GM19467 (cell line): ENCODE data around the gene TMEM37.

ENCODE experiments used
- ATAC-seq: cut with Tn5 transposase; IDR thresholded peaks from one replicate; pipeline ENCODE4 v1.9.1; 2021; ENCODE audit warnings: mild to moderate bottlenecking, moderate library complexity; ENCODE audit not compliant: unreplicated experiment

The TMEM37 gene

DNA sequence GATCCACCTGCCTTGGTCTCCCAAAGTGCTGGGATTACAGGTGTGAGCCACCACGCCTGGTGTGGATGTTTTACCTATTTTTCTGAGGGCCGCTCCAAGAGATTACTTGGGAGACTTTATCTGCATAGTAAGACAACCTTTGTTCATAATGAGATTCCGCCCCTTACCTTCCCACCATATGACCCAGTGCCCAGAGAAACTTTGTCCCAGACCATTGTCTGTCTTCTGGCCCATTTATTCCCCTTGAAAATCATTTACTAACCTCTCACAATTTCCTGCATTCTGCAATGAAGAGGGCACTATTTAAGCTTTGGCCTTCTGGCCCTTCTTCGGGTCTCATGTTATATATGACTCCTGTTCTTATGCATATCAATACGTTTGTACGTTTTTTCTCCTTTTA, 13.7 kb upstream of the TMEM37 start:
- ATAC-seq = no peak

DNA sequence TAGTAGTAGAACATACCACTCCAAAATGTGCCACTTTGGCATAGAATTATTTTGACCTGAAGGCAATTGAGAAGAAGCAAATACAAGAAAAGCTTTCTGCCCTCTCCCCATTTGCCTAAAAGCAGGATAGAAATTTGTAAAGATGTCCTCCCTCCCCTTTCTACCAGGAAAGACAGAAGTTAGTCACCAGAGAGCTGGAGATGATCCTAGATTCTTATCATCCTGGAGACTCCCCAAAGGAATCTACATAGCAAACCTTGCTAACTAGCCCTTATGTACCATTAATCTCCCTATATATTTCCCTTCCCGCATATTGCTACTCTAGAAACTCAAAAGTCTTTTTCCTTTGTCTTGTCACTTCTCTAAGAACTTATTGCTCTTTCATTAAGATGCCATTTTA, 12.6 kb upstream of the TMEM37 start:
- no peak for ATAC-seq

DNA sequence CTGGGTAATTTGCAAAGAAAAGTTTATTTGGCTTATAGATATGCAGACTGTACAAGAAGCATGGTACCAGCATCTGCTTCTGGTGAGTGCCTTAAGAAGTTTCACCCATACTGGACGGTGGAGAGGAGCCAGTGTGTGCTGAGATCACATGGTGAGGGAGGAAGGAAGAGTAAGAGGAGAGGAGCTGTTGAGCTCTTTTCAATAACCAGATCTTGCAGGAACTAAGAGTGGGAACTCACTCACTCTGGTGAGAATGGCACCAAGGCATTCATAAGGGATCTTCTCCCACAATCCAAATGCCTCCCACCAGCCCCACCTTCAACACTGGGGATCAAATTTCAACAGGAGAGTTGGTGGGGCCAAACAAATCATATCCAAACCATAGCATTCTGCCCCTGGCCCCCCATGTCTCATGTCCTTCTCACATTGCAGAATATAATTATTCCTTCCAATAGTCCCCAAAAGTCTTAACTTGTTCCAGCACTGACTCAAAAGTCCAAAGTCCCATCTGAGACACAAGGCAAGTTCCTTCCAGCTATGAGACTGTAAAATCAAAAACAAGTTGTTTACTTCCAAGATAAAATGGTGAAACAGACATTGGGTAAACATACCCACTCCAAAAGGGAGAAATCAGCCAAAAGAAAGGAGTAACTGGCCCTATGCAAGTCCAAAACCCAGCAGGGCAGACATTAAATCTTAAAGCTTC, 11.7 kb upstream of the TMEM37 start:
- ATAC-seq = no peak

DNA sequence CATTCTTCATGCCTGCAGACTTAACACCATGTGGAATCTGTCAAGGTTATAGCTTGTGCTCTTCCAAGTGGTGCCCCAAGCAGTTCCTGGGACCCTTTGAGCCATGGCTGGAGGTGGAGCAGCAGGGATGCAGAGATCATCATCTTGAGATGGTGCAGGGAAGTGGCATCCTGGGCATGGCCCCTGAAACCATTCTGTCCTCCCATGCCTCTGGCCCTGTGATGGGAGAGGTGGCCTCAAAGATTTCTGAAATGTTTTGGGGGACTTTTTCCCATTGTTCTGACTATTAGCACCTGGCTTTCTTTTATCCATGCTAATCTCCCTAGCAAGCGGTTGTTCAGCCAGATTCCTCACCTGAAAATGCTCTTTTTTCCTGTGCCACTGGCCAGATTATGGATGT, 10.3 kb upstream of the TMEM37 start:
- no peak for ATAC-seq

DNA sequence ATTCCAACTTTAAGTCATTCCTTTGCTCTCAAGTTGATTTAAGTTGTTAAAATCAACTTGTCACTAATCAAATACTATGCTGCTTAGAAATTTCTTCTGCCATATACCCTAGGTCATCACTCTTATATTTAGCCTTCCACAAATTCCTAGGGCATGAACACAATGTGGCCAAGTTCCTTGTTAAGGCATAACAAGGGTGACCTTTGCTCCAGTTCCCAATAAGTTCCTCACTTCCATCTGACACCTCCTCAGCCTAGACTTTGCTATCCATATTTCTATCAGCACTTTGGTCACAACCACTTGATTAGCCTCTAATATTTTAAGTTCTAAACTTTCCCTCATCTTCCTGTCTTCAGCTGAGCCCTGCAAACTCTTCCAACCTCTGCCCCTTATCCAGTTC, 9.9 kb upstream of the TMEM37 start:
- ATAC-seq = no peak

DNA sequence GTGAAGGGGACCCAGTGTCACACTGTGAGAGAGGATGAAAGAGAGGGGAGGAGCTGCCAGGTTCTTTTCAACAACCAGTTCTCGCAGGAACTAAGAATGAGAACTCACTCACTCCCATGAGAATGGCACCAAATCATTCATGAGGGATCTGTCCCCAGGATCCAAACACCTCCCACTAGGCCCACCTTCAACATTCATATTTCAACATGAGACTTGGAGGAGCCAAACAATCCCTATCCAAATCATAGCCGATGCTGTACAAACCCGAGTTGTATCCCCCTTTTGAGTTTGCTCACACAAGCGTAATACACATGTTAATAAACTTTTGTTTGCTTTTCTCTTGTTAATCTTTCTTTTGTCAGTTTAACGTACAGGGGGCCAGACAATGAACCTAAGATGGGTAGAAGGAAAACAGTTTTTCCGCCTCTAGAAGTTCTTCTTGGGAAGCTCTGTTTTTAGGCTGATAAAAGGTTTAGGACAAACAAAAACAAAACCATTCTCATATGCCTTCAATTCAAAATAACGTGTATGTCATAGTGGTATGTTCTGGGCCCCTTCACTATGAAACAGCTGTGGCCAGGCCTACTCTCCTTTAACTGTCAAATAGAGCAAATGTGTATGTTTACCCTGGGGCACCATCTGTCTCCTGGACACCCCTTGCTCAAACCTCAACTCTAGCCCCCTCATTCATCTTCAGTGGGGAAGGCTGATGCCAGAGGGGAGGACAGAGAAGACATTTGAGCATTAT, 9.1 kb upstream of the TMEM37 start:
- ATAC-seq = no peak

DNA sequence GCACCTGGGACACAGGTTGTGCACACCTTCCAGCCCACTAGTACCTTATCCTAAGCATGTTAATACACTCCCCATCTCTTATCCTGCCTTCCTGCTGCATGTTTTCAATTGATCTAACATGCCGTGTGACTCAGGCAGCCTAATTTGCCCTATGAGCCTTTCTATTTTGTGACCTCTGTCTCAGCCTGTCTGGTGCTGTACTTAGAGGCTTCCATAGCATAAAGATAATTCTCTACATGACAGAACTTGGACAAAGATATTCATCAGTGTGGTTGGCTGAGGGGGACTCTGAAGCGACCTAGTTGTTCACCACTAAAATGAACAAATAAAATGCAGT, 8.6 kb upstream of the TMEM37 start:
- no peak for ATAC-seq

DNA sequence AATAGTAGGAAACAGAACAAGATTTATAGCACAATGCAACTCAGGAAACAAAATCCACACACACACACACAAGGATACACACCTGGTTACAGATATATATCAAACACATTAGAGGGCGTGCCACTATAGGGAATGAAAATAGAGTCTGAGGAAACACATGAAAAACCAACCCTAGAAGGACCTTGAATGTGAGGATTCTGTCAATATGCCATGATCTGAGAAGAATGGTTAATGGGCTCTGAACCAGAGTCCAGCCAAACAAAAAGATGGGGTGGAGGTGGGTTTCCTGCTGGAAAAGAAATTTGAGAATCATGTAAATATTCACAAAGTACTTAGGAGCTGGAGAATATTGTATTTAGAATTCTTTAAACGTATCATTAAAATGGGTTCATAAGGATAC, 7.8 kb upstream of the TMEM37 start:
- ATAC-seq = no peak

DNA sequence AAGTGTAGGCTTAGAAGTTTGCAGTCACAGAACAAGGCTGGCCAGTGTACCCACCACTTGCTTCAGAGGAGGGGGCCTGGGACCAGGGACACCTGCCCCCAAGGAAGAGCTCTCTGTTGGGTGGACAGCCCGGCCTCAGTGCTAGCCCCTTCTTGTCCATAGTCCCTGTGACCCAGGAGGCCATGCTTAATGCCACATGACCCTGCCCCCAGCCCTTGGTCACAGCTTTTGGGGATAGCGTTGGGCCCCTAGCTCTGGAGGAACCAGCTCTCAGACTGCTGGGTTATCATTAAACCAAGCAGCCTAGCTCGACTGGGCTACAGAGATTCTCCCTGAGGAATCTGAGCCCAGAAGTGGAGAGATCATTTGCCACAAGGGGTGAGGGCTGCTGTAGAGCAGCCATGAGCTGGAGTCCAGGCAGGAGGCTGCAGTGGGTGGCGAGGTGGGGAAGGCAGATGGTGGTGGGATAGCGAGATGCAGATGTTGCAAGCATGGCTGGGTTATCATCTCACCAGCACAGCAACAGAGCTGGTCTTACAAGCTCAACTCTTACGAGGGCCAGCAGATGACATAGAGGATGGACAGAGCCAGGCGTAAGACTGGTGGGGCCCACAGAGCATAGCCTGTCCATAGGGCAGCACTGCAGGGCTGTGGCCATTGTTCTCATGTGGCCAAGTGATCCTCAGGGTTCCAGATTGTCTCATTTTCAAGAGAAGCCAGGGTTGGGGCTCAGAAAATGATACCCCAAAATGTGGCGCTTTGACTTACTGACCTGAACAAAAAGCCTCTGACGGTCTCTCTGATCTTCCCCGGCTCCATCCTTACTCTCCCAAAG, 7.2 kb upstream of the TMEM37 start:
- ATAC-seq = no peak

DNA sequence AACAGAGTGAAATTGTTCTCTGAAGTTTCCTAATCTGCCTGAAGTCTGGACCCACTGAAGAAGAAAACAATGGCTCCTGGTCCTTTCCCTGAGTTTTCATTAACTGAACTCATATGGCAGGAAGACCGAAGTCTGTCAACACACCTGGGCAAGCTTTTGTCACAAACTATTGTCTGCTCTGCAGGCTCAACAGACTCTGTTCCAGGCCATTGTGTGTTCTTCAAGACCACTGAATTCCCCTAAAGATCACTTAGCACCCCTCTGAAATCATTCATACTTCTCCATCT, 6.6 kb upstream of the TMEM37 start:
- no peak for ATAC-seq

DNA sequence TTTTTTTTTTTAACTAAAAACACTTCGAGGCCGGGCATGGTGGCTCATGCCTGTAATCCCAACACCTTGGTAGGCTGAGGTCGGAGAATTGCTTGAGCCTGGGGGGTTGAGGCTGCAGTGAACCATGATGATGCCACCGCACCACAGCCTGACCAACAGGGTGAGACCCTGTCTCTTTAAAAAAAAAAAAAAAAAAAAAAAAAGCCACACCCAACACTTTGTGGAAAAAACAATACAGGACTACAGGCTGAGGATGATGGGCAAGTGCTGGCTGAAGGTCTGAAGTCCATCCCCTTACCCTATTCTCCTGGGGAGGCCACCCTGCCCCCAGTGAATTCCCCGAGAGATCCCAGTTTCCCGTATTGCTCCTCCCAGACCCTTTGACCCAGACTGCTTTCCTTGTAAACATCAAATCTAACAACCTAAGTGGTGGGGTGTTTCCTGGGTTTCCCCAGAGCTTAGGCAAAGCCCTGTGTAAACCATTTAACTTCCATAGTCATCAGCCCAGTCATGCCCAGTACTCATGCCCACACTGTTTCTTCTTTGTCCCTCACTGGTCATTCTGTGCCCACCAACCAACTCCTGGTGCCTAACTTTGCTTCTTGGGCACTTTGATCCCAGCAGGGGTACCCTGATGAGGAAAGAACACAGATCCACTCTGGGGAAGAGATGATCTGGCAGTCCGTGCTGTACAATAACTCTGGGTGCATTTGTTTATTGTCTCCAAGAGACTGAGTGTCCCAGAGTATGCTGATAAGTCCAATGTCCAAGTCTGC, 5.8 kb upstream of the TMEM37 start:
- no peak for ATAC-seq

DNA sequence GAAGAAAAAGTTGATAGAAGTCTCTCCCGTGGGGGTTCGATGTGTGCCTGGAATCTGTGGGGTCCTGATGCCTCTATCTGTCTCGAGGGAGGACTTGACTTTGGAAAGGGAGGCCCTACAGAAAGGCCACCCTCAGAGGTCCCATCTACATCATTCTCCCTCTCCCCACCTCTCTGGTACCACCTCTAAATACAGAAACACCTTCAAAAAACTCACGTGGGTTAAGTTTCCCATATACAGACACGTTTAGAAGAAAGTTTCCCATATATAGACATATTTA, 5.3 kb upstream of the TMEM37 start:
- no peak for ATAC-seq

DNA sequence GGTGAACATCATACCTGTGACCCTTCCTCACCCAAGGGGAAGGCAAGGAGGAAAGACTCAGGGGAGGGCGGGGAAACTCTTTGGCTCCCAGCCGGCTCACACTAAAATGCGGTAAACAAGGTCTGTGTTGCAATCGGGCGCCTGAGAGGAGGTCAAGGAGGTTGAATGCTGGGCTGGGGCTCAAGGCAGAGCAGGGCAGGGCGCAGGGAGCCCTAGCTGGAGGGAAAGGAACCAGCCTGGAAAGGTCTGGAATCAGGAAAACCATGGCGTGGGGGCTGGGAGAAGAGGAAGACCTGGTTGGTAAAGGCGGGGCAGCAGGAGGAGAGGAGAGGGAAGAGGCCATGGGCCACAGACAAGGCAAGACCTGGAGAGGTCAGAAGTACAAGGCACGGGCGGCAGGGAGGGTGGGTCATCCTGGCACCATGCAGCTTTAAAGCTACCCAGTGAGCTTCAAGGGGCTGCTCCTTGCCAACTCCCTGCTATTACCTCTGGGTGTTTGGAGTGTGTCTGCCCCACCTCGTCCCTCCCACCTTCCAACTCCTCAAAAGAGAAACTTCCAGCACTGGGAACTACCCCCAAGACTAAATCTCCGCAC, 4.8 kb upstream of the TMEM37 start:
- ATAC-seq = no peak

DNA sequence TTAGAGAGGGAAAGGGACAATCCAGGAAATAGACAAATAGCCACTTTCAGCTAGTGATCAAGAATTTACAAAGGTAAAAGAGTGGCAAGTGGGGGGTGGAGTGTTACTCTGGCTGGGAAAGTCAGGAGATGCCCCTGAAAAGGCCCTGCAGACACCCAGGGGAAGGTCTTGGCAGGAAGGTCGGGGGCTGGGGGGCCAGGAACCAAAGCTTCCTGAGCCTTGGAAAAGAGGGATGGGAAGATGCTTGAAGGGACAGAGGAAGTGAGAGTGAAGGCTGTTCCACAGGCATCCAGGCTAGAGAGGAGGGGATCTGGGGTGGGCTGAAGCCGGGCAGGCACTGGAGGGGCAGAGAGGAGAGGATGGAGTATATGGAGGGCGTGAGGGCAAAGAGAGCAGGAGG, 3.9 kb upstream of the TMEM37 start:
- ATAC-seq = no peak

DNA sequence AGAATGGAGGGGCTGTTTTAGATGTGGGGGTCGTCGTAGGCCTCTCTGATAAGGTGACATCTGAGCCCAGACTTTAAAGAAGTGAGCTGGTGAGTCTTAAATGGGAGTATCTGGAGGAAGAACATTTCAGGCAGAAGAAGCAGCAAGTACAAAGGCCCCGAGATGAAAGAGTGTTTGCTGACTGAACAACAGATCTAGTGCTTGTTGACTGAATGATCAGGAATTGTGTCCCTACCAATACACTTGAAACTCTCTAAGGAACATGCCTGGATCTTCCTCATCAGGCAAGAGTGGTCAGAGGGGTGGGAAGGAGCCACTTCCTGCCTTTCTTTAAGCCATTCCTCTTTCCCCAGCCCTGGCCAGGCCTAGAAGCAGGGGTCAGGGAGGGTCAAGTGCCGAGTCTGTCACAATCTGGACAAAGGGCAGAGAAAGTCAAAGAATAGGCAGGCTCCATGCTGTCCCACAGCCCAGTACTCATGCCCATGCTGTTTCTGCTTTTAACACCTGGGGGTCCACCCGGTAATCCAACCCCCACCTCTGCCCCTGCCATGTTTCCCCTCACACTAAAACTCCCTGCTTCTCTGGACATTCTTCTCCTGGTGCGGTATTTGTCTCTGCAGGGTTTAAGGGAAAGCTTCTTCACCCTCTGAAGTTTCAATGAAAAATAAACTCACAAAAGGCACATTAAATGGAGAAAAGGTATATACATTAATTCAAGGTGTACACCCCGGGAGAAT, 3.0 kb upstream of the TMEM37 start:
- no peak for ATAC-seq

DNA sequence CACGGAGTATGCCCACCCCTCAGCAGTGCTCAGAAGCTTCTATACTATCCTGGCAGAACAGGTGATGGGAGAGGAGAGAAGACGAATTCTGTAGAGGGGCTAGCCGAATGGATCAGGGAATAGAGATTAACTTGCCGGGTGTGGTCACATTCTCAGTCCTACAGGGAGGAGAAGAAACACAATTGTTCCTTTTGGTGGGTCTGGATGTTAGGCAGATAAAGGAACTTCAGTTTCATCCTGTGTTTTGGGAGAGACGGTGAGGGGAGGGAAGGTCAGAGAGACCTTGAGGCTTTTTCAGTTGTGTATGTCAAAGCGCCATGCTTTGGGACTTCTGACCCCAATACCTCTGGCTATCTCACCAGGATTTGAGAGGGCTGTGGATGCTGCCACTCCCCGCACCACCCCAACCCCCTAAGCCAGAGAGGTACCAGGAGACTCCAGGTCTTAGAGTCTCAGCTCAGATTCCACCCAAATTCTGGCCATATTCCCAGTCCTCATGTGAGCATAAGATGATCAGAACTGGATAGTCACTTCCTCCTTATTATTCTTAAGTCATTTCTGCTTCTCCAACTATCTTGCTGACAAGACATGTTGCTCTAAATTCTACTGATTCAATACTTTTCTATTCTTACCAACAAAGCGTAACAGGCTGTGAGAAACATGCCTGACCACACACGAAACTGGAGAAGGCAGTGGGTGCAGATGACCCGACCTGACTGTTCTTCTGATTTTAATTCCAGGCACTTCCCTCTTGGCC, 2.3 kb upstream of the TMEM37 start:
- ATAC-seq = no peak

DNA sequence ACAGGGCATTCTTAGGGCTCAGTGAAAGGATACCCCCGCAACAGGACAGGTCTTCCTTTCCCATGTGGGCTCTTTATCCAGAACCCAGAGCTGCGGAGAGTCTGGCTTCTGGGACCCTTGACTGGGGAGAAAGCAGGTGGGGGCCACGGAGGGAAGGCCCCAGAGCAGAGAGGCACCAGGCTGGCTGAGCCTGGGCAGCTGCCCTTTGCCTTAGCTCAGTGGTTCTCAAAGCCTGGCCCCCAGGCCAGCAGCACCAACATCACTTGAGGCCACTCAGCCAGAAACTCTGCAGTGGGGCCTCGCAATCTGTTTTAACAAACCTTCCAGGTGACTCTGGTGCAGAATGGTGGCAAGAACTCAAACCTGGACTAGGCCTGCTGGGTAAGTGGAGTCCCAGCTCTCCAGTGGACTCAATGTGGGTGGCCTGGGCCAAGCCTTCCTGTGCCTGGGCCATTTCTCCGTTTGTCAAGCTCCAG, 1.6 kb upstream of the TMEM37 start:
- ATAC-seq = no peak

DNA sequence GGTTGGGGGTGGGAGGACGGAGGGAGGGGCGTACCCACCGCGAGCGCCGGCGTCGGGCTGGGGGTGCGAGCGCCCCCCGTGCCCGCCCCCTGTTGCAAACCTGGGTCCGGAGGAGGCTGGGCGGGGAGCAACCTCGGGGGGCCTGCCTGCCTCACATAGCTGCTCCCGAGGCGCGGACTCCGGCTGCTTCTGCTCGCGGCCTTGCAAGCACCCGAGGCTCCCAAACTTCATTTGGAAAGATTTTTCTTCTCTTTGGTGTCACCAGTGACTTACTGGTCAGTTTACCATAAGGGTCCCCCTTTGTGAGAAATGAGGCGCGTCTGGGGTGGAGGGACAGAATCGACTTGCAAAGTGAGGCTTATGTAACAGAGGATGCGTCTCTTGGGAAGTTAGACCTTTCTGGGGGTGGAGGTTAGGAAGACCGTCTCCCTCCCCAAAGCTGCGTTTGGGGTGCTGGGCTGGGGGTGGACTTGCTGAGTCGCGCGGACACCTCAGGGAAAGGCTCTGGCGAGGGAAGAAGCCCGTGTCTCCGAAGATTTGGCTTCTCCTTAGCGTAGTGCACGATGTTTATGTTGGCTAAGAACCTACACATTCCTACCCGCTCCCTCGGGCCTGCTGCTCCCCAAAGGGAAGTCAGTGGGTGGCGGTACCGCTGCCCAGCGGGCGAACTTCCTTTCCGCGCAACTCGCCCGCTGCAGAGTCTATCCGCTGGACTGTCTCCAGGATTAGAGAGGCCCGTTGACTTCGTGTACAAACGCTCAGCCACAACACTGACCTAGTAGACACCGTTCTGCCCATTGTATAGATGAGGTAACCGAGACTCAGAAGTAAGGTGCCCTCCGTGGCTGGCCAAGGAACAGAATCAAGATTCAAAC, 559 bp downstream of the TMEM37 start:
- no peak for ATAC-seq
